Activated CD4-positive, alpha-beta T cell treated with anti-CD3 and anti-CD28 coated beads, Interleukin-2, amount 50 U/mL, for 24 hours (primary cell): ENCODE data around the gene CEACAM18.
A peak's percentile ranks its signal among the peaks of the same experiment; 100 is the strongest.
"Not testable (repeated sequence)": the region's sequence is repeated elsewhere in the genome, so short reads cannot be mapped to it uniquely, and the experiment has no call there.

Source experiments
- DNase-seq, 2 donors: peaks; one replicate each; pipeline ENCODE4 v3.0.0-alpha.2; 2020; ENCODE audit warnings: low read depth in 1 of 2, low spot score in 1 of 2

The CEACAM18 gene

GRCh38 chr19:51489113-51489512 lies 10.8 kb downstream of the CEACAM18 start:
- peak in 1 of 2 donors; percentile 42 for DNase-seq

- no peak for DNase-seq
Observed at GRCh38 chr19:51490676-51491075, 12.3 kb downstream of the CEACAM18 start.

GRCh38 chr19:51491586-51491985 lies 13.2 kb downstream of the CEACAM18 start:
- DNase-seq, result no peak

- no peak for DNase-seq
Observed at GRCh38 chr19:51493776-51494175, 15.4 kb downstream of the CEACAM18 start.

GRCh38 chr19:51497666-51498065 lies 19.3 kb downstream of the CEACAM18 start:
- no peak for DNase-seq

- not testable (repeated sequence) for DNase-seq
Observed at GRCh38 chr19:51500931-51501330, 22.6 kb downstream of the CEACAM18 start.

- no peak for DNase-seq
Observed at GRCh38 chr19:51501594-51502263, 23.4 kb downstream of the CEACAM18 start, which contains the start of gene SIGLEC12. Gene SIGLEC12 (minus strand): TSS chr19:51501800. CDS start chr19:51501733, 67 bp downstream.

- DNase-seq, result no peak
Observed at GRCh38 chr19:51503286-51503817, 25.0 kb downstream of the CEACAM18 start.

- no peak for DNase-seq
Observed at GRCh38 chr19:51503896-51504295, 25.6 kb downstream of the CEACAM18 start.

- no peak for DNase-seq
Observed at GRCh38 chr19:51505904-51506303, 27.6 kb downstream of the CEACAM18 start.

GRCh38 chr19:51507192-51507591 lies 28.9 kb downstream of the CEACAM18 start:
- DNase-seq, result no peak

GRCh38 chr19:51507640-51508058 lies 29.3 kb downstream of the CEACAM18 start:
- DNase-seq, result no peak

- DNase-seq, result no peak
Observed at GRCh38 chr19:51508059-51508733, 29.9 kb downstream of the CEACAM18 start.

GRCh38 chr19:51509823-51510660 lies 31.7 kb downstream of the CEACAM18 start:
- no peak for DNase-seq

GRCh38 chr19:51511353-51511752 lies 33.0 kb downstream of the CEACAM18 start:
- no peak for DNase-seq

- no peak for DNase-seq
Observed at GRCh38 chr19:51513968-51514367, 35.6 kb downstream of the CEACAM18 start.

- DNase-seq, result peak in 1 of 2 donors; percentile 46
Observed at GRCh38 chr19:51514866-51515481, 36.6 kb downstream of the CEACAM18 start.

- no peak for DNase-seq
Observed at GRCh38 chr19:51520728-51521127, 42.4 kb downstream of the CEACAM18 start.

GRCh38 chr19:51521357-51521756 lies 43.0 kb downstream of the CEACAM18 start:
- no peak for DNase-seq

GRCh38 chr19:51521781-51522180 lies 43.4 kb downstream of the CEACAM18 start:
- DNase-seq, result no peak

- DNase-seq, result no peak
Observed at GRCh38 chr19:51524666-51525264, 46.4 kb downstream of the CEACAM18 start.
